GM04503 (cell line): Measurements from ENCODE around the gene PTTG1IP.

ENCODE experiments used
- DNase-seq: peaks from one replicate; pipeline ENCODE4 v3.0.0-alpha.2; 2012; ENCODE audit warnings: low read depth

The PTTG1IP gene

GRCh38 chr21:44800103-44800502 lies 73.4 kb downstream of the PTTG1IP start:
- DNase-seq = no peak

- DNase-seq = no peak
These were observed 73.8 kb downstream of the PTTG1IP start for GRCh38 chr21:44799646-44800045.
